Fibroblast of the aortic adventitia (primary cell): ENCODE results near the gene VNN1. TPM values are rescaled to one million over a fixed set of nuclear protein-coding genes. Genes with fewer than 3 reads are reported as not detected.

ENCODE experiments used
- DNase-seq: peaks from one replicate; pipeline ENCODE4 v3.0.0-alpha.2; 2010; ENCODE audit warnings: low read depth
- H3K4me3 ChIP-seq: 2 replicates; pipeline ENCODE4 v1.5.1; 2011; ENCODE audit warnings: low read depth, mild to moderate bottlenecking, control low read depth, low read length, moderate library complexity
- total RNA-seq: library from RNA; depleted of rRNA; stranded (reverse); fragments of >200 nt; gene quantifications from 2 replicates; pipeline ENCODE4 v1.2.3, GENCODE V29; 2012; ENCODE audit warnings: low replicate concordance
- TF ChIP-seq, protein P1 (sequence below): IDR thresholded peaks from 2 replicates; pipeline ENCODE4 v1.5.1; 2011; ENCODE audit warnings: mild to moderate bottlenecking, low read length, control low read depth, inconsistent platforms; ENCODE audit not compliant: insufficient read depth

The VNN1 gene
- total RNA-seq, 1 donor, result under 0.01 TPM

GRCh38 chr6:132664309-132665034 is 49.4 kb downstream of the VNN1 start:
- TF ChIP-seq, protein P1, sequence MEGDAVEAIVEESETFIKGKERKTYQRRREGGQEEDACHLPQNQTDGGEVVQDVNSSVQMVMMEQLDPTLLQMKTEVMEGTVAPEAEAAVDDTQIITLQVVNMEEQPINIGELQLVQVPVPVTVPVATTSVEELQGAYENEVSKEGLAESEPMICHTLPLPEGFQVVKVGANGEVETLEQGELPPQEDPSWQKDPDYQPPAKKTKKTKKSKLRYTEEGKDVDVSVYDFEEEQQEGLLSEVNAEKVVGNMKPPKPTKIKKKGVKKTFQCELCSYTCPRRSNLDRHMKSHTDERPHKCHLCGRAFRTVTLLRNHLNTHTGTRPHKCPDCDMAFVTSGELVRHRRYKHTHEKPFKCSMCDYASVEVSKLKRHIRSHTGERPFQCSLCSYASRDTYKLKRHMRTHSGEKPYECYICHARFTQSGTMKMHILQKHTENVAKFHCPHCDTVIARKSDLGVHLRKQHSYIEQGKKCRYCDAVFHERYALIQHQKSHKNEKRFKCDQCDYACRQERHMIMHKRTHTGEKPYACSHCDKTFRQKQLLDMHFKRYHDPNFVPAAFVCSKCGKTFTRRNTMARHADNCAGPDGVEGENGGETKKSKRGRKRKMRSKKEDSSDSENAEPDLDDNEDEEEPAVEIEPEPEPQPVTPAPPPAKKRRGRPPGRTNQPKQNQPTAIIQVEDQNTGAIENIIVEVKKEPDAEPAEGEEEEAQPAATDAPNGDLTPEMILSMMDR, result no peak
- H3K4me3 ChIP-seq, result no peak overlapping the region
- no peak for DNase-seq

DNA sequence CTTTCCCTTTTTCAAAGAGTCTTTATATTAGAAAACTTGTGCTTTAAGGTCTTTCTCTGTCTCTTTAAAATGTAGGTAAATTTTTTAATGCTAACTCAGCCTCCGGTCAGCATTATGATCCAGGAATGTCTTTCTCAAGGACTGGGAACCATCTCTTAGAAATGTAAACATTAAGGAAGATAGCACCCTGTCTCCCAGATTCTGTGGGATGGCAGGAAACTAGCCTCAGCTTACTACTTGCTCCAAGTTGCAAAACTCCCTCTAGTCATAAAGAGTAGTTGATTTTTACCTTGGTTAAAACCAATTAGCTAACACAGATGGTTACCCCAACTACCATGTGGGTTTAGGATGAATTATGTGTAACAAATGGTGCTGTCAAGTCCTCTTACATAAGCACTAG is 50.2 kb downstream of the VNN1 start:
- no peak for DNase-seq
- no peak overlapping the region for H3K4me3 ChIP-seq
- TF ChIP-seq, protein P1, result no peak

DNA sequence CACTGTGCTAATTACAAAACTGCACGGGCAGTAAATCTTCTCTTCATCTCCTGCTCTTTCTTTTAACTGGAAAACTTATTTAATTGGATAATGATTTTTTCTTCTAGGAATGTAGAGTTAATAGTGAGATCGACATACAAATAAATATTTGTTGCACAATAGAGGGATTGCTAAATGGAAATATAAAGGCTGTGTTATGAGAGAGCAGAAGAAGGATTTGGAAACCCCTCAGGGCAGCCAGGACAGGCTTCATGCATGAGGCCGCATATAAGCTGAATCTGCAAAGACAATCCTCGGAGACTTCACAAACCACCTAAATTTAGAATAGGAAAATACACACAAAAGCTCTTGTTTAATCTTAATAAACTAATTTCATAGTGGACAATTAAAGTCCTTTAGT is 51.9 kb downstream of the VNN1 start:
- H3K4me3 ChIP-seq, result no peak overlapping the region
- TF ChIP-seq, protein P1, result no peak
- DNase-seq, result no peak

DNA sequence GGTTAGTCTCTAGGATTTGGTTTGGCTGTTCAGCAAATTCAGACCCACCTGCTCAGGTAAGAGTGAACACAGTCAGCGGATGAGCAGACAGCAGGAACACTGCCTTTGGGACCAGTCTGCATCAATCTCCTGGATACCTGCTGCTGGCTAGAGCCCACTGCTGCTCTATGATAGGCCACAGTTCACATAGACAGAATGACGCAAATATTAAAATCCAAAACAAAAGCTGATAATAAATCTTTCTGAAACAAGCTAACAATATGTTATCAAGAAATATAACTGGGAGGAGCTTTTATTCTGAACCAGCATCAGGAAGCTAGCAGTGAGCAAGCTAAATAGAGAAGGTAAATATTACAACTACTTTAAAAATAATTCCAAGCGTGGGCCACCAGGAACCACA is 54.8 kb downstream of the VNN1 start, which contains the start of gene TAAR1:
TSS of gene TAAR1 (minus strand) at position 101 of the 400 bp plus-strand sequence. CDS start 13,179 bp downstream, outside the sequence.
- DNase-seq, result no peak
- H3K4me3 ChIP-seq, result no peak within 1 kb of the TSS
- TF ChIP-seq, protein P1, result no peak

GRCh38 chr6:132651062-132651461 is 62.8 kb downstream of the VNN1 start:
- no peak overlapping the region for H3K4me3 ChIP-seq
- TF ChIP-seq, protein P1, result no peak
- DNase-seq, result no peak

DNA sequence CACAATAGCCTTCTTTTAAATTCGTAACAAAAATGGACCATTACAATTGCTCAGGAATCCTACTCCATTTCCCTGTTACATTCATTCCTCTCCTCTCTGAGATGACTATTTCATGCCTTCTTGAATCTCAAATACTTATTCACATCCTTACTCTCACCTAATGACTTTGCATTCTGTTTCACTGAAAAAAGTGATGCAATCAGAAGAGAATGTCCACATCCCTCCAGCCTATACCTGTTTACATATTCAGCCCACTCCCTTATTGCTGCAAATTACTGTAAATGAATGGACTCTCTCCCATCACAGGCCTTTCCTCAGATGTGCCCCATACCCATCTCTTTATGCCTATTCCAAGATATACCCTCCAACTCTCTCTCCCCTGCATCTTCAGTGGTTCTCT is 63.4 kb downstream of the VNN1 start:
- TF ChIP-seq, protein P1, result no peak
- no peak for DNase-seq
- H3K4me3 ChIP-seq, result no peak overlapping the region
